NCI-H1048 (cell line): ENCODE measurements around the gene ERGIC3.
"Not testable (repeated sequence)": the region's sequence is repeated elsewhere in the genome, so short reads cannot be mapped to it uniquely, and the experiment has no call there.

Experiments used
- DNase-seq: peaks from one replicate; lab custom pipeline; 2025; lab: John Stamatoyannopoulos, UW

Gene ERGIC3

GRCh38 chr20:35541783-35542662, at the start of gene ERGIC3:
Gene ERGIC3 (plus strand): TSS chr20:35542078. CDS start chr20:35542098, 20 bp downstream.
- peak; percentile 93 for DNase-seq

DNA sequence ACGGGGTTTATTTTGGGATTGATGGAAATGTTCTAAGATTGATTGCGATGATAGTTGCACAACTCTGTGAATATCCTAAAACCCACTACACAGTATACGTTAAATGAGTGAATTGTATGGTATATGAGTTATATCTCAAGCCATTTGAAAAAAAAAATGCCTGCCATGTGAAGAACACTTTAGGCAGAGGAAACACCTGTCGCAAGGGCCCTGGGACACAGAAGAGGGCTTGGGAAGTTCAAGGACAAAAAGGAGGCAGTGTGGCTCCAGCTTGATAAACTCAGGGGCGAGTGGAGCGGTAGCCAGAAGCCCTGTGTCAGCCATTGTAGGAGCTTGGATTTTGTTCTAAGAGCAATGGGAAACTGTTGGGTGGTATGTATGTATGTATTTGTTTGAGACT, 49.5 kb upstream of the ERGIC3 start:
- DNase-seq, result no peak

DNA sequence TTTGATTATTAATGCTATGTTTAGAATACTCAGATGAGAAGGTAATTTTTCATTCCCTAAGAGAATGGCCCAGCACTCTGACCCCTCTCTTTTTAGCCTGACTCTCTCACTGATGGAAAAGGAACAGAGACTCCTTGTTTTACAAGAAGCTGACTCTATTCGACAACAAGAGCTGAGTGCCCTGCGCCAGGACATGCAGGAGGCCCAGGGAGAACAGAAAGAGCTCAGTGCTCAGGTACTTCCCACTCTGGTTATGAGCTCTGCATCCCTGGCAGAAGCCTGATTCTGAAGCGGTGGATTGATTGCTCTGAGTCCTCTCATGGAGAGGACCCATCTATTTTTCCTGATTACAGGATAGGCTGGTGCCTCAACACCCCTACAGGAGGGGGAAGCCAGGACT, 45.4 kb upstream of the ERGIC3 start:
- no peak for DNase-seq

DNA sequence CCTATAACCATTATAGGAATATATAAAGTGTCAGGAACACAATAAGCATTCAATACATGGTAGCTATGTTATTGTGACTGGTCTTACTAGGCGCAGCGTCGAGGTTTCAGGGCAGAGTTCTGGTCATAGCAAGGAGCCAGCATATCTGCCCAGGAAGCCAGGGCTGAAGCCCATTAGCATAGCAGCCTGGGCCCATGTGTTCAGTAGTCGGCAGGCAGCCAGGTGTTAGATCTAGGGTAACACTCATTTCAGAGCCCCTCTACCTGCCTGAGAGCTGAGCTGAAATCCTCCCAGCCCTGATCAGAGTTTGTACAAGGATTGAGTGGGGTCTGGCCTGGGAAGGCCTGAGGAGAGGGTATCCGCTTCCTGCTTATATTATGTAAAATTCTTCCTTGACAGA, 44.6 kb upstream of the ERGIC3 start:
- DNase-seq, result no peak

DNA sequence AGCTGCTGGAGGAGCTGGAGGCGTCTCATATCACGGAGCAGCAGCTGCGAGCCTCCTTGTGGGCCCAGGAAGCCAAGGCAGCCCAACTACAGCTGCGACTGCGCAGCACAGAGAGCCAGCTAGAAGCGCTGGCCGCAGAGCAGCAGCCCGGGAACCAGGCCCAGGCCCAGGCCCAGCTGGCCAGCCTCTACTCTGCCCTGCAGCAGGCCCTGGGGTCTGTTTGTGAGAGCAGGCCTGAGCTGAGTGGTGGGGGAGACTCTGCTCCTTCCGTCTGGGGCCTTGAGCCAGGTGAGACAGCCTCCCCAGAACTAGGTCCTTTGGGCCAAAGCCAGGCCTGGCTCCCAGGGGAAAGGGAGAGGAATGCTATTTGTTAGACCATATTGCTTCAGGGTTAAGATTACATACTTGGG, 44.1 kb upstream of the ERGIC3 start:
- no peak for DNase-seq

DNA sequence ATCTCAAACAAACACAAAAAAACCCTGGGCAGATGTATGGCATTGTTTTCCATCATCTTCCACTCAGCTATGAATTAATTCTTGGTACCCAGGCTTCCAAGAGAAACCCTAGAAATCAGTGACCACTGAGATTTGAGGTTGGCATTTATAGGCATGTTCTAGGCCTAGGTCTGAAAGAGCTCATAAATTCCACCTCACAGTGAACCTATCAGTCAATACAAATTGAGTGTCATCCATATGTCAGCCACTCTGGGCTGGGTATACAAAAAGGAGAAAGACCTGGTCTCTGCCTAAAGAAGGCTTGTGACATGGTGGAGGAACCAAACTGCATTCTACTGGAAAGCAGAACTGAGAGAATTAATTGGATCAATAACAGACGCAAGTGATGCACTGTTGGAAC, 42.6 kb upstream of the ERGIC3 start:
- DNase-seq, result no peak

GRCh38 chr20:35502352-35502751, 39.5 kb upstream of the ERGIC3 start:
- DNase-seq, result no peak

DNA sequence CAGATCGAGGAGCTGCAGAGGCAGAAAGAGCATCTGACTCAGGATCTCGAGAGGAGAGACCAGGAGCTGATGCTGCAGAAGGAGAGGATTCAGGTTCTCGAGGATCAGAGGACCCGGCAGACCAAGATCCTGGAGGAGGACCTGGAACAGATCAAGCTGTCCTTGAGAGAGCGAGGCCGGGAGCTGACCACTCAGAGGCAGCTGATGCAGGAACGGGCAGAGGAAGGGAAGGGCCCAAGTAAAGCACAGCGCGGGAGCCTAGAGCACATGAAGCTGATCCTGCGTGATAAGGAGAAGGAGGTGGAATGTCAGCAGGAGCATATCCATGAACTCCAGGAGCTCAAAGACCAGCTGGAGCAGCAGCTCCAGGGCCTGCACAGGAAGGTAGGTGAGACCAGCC, 38.6 kb upstream of the ERGIC3 start:
- no peak for DNase-seq

DNA sequence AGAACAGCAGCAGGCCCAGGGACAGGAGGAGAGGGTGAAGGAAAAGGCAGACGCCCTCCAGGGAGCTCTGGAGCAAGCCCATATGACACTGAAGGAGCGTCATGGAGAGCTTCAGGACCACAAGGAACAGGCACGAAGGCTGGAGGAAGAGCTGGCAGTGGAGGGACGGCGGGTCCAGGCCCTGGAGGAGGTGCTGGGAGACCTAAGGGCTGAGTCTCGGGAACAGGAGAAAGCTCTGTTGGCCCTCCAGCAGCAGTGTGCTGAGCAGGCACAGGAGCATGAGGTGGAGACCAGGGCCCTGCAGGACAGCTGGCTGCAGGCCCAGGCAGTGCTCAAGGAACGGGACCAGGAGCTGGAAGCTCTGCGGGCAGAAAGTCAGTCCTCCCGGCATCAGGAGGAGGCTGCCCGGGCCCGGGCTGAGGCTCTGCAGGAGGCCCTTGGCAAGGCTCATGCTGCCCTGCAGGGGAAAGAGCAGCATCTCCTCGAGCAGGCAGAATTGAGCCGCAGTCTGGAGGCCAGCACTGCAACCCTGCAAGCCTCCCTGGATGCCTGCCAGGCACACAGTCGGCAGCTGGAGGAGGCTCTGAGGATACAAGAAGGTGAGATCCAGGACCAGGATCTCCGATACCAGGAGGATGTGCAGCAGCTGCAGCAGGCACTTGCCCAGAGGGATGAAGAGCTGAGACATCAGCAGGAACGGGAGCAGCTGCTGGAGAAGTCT, 37.9 kb upstream of the ERGIC3 start:
- no peak for DNase-seq

GRCh38 chr20:35504751-35505150, 37.1 kb upstream of the ERGIC3 start:
- DNase-seq, result no peak

DNA sequence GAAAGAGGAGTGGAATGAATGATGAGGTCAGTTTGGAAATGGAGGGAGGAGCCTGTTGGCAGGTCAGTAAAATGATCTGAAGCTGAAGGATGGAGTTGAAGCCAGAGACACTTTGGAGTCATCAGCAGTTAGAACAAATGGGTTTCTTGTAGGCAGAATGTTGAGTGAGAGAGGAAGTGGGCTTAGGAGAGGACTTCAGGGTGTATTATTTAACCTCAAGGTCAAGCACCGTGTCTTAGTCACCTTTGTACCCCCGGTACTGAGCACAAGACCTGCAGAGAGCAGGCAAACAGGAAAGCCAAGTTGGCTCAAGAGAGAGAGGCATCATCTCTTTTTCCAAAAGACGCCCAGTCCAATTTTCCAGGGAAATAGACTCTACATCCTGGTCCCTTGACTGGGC, 35.7 kb upstream of the ERGIC3 start:
- no peak for DNase-seq

DNA sequence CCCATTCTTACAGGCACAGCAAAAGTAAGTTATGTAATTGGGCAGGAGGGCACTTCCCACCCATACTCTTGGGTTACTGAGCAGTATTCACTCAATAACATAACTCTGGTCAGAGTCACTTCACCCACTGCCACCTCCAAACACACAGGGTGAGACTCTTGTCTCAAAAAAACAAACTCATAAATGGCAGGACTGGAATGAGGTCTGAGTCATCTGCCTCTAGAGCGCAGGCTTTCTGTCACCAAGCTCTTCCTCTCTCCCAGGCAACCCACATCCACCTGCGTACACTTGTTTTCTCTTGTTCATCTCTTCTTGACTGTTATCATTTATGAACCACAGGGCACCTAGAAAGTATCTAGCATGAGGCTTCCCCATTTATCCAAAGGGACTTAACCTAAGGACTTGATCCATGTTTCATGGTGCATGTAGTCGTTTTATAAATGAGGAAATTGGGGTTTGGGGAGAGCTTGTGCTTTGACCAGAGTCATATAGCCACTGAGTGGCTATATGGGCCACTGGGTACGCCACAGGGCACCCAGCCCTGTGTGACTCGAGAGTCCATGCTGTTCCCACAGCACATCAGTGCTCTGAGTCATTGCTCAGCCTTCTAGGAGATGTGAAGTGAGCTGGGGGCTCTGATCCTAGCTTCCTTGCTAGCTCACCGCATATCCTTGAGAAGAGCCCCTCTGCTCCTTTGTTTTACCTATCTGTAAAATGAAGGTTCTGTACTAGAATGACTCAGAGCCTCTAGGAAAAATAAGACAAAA, 34.8 kb upstream of the ERGIC3 start:
- no peak for DNase-seq

DNA sequence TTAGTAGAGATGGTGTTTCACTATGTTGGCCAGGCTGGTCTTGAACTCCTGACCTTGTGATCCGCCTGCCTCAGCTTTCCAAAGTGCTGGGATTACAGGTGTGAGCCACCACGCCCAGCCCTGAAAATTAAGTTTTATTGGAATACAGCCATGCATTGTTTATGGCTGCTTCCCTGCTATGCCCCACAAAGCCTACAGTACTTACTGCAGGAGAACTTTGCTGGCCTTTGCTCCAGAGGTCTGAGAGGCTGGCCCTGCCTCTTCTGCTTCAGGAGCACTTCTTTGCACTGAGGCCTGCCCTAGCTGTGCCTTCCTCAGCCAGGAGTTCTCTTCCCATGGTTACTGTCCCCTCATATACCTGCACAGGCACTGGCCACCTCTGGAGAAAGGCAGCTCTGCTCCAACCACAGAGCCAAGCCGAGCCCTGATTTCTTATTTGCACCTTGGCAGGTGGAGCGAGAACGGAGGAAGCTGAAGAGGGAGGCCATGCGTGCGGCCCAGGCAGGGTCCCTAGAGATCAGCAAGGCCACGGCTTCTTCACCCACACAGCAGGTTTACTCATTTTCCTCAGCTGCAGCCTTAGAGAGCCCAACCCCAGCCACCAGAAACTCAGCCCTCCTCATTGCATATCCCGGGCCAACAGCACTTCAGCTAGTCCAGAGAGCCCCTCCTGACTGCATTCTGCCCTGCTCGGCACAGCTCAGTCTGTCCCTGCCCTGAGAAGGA, 33.2 kb upstream of the ERGIC3 start:
- no peak for DNase-seq

GRCh38 chr20:35510951-35511735, 30.7 kb upstream of the ERGIC3 start:
- DNase-seq, result no peak

DNA sequence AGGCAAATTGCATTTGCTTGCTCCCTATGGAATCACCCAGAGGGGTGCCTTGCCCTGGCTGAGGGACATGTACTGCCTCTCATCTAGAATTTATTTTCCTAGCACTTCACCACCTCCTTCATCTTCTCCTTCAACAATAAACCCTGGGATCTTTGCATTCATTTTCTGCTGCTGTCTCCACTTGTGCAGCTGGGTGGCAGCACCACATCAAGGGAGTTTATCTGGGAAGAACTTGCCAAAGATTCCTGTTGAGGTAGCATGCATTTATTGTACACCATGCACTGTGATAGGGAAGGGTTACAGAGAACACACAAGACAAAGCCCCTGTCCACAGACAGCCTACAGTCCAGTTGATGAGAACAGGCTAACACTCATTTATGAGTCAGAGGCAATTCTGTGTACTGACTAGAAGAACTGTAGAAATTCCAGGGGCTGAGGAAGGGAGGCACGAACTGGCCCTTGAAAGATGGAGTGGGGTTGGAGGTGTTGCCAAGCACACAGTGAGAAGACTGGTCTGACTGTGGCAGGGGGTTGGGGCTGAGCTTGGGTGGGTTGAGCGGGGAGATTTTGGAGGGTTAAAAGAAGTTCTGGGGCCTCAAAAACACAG, 30.0 kb upstream of the ERGIC3 start:
- no peak for DNase-seq

DNA sequence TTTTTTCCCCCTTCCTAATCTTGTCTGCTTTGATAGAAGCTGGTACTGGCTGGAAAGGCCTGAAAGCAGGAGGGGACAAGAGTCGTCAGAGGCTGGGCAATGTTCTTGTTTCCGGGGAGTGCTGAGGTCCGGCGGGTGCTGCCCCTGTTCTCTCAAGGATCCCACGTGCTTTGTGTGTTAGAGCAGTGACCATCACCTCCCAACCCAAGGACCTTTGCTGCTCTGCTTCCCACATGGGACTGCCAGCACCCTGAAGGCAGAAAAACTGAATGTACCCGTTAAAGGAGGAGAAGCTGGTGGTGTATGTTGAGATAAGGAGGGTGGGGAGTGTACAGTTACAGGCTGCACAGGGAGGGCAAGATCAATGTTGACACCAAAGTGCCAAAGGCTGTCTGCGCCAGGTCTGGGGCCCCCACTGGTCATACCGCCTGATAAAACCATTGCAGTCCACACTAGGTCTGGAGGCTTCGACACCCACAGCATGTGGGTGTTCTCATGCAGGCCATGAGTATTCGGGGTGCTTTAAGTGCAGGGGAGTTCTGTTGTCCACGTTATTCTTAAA, 27.4 kb upstream of the ERGIC3 start:
- DNase-seq, result no peak

DNA sequence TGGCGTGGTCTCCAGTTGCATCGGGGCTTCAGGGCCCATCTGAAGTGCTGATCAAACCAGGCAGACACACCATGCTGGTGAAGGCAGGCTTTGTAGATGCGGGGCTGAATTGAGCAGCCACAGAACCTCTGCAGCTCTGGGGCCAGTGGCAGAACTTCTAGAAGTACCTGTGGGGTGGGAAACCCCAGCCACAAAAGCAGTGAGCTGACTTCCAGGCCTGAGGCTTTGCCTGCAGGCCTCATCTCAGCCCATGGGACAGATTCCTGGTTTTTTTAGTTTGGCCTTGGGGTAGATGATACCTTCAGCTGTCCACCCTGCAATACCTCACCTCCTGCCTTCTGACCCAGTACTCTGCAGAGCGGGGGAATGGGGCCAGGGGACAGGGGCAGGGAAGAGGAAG, 26.5 kb upstream of the ERGIC3 start:
- DNase-seq, result no peak

DNA sequence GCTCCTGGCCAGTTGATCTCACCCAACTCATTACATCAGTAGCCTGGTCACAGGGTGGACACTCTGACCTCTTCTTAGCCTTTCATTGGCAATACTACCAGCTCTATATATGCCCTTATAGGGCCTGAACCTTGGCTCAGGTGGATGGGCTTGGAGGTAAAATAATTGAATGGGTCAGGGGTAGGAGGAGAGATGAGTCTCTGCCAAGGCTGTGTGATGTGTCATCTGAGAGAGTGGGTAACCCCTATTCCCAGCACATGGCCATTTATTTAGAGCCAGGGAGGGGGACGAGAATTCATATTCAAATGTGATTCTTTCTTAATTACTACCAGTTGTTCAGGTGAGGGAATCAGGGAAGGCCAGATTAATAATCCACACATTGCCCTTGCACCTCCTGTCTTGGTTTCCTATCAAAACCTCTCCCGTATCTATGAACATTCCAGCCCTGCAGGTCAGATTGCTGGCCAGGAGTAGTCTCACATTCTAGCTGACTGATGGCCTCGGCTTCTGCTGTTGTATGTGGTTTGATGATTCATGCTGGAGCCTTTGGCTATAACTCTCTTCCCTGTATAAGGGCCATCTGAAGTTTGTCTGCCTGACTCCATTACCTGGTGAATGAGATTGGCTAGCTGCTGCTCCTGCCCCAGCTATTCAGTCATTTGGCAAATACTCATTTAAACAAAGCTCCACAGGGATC, 25.8 kb upstream of the ERGIC3 start:
- no peak for DNase-seq

GRCh38 chr20:35517125-35517524, 24.8 kb upstream of the ERGIC3 start:
- no peak for DNase-seq

GRCh38 chr20:35517767-35518166, 24.1 kb upstream of the ERGIC3 start:
- not testable (repeated sequence) for DNase-seq
